Right atrium auricular region (tissue), 2 donors: ENCODE results near the gene TMCO6. TPM values are rescaled to one million over a fixed set of nuclear protein-coding genes. Genes with fewer than 3 reads are reported as not detected.
"Not testable (repeated sequence)": the region's sequence is repeated elsewhere in the genome, so short reads cannot be mapped to it uniquely, and the experiment has no call there.

Experiments used
- DNase-seq: peaks from one replicate; pipeline ENCODE4 v3.0.0-alpha.2; 2019; ENCODE audit warnings: low spot score
- H3K27ac ChIP-seq, 2 donors: fragments of 200-600 bp; sonication (generic); 1 replicate in 1 of 2; 2 replicates in 1 of 2; pipeline ENCODE4 v1.5.1; 2016 to 2019
- H3K27me3 ChIP-seq, 2 donors: fragments of 200-600 bp; sonication (generic); one replicate each; pipeline versions ENCODE4 v1.5.1 to v1.6.0; 2017 to 2019
- H3K36me3 ChIP-seq: fragments of 200-600 bp; sonication (generic); one replicate; pipeline ENCODE4 v1.5.1; 2016
- H3K4me1 ChIP-seq, 2 donors: fragments of 200-600 bp; sonication (generic); one replicate each; pipeline versions ENCODE4 v1.5.1 to v1.6.0; 2017 to 2019
- H3K4me3 ChIP-seq, 2 donors: fragments of 200-600 bp; sonication (generic); 1 replicate in 1 of 2; 2 replicates in 1 of 2; pipeline ENCODE4 v1.5.1; 2017 to 2019; ENCODE audit warnings: mild to moderate bottlenecking in 1 of 2, moderate library complexity in 1 of 2
- H3K9me3 ChIP-seq, 2 donors: fragments of 200-600 bp; sonication (generic); one replicate each; pipeline ENCODE4 v1.5.1; 2019
- total RNA-seq, 2 donors: library from RNA; depleted of rRNA; stranded (reverse); fragments of >200 nt; gene quantifications; one replicate each; pipeline ENCODE4 v1.1.0, GENCODE V29; 2016
- TF ChIP-seq, protein P1 (sequence below), 2 donors: fragments of 200-600 bp; sonication (generic); IDR thresholded peaks; one replicate each; pipeline ENCODE4 v1.5.1; 2019; ENCODE audit warnings: antibody characterized with exemption in 2 of 2

The TMCO6 gene
- total RNA-seq, 2 donors from 2014 or later: 10.6 to 26.0 TPM

DNA sequence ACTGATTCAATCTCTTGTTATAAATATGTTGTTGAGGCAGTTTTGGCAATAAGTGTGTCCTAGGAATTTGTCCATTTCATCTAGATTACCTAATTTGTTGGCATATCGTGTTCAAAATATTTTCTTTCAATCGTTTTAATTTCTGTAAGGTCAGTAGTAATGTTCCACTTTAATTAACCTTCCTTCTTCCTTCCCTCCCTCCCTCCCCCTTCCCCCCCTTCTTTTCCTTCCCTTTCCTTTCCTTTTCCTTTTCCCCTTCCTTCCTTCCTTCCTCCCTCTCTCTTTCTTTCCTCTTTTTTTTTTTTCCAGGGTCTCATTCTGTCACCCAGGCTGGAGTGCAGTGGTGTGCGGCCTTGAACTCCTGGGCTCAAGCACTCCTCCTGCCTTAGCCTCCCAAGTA lies 33.4 kb upstream of the TMCO6 start:
- H3K27ac ChIP-seq: no peak overlapping the region
- no peaks in the 10 kb centered on the region for H3K4me1 ChIP-seq
- no peaks in the 10 kb centered on the region for H3K36me3 ChIP-seq
- DNase-seq: no peak
- H3K4me3 ChIP-seq: no peak overlapping the region
- H3K9me3 ChIP-seq: no peaks in the 10 kb centered on the region
- H3K27me3 ChIP-seq: no peaks in the 10 kb centered on the region
- TF ChIP-seq, protein P1, sequence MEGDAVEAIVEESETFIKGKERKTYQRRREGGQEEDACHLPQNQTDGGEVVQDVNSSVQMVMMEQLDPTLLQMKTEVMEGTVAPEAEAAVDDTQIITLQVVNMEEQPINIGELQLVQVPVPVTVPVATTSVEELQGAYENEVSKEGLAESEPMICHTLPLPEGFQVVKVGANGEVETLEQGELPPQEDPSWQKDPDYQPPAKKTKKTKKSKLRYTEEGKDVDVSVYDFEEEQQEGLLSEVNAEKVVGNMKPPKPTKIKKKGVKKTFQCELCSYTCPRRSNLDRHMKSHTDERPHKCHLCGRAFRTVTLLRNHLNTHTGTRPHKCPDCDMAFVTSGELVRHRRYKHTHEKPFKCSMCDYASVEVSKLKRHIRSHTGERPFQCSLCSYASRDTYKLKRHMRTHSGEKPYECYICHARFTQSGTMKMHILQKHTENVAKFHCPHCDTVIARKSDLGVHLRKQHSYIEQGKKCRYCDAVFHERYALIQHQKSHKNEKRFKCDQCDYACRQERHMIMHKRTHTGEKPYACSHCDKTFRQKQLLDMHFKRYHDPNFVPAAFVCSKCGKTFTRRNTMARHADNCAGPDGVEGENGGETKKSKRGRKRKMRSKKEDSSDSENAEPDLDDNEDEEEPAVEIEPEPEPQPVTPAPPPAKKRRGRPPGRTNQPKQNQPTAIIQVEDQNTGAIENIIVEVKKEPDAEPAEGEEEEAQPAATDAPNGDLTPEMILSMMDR (IDR thresholded peaks at IDR 0.05): no peak

GRCh38 chr5:140607031-140607430 lies 32.2 kb upstream of the TMCO6 start:
- TF ChIP-seq, protein P1 (IDR thresholded peaks at IDR 0.05): no peak
- no peaks in the 10 kb centered on the region for H3K9me3 ChIP-seq
- H3K27ac ChIP-seq: no peak overlapping the region
- no peaks in the 10 kb centered on the region for H3K4me1 ChIP-seq
- no peak overlapping the region for H3K4me3 ChIP-seq
- no peaks in the 10 kb centered on the region for H3K27me3 ChIP-seq
- no peaks in the 10 kb centered on the region for H3K36me3 ChIP-seq
- DNase-seq: no peak

DNA sequence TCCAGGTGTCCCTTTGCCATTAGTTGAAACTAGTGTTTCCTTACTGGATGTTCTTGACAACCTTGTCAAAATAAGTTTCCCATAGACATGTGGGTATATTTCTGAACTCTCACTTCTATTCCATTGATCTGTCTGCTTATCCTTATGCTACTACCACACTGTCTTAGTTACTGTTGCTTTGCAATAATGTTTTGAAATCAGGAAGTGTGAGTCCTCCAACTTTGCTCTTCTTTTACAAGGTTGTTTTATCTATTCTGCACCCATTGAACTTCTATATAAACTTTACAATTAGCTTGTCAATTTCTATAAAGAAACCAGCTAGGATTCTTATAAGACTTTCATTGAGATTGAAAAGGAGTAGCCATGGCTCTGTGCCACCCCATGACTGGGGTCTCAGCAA lies 30.5 kb upstream of the TMCO6 start:
- Histone ChIP-seq H3K27me3 (no peaks in the 10 kb centered on the region), H3K27ac (peak overlapping the region in 1 of 2 donors; percentile 38), H3K36me3 (no peaks in the 10 kb centered on the region), H3K4me1 (no peaks in the 10 kb centered on the region), H3K4me3 (no peak overlapping the region), H3K9me3 (no peaks in the 10 kb centered on the region)
- no peak for DNase-seq
- TF ChIP-seq, protein P1 (IDR thresholded peaks at IDR 0.05): no peak

GRCh38 chr5:140609126-140609525 lies 30.1 kb upstream of the TMCO6 start:
- no peaks in the 10 kb centered on the region for H3K27me3 ChIP-seq
- H3K36me3 ChIP-seq: no peaks in the 10 kb centered on the region
- H3K4me3 ChIP-seq: no peak overlapping the region
- no peak for DNase-seq
- TF ChIP-seq, protein P1 (IDR thresholded peaks at IDR 0.05): no peak
- peak overlapping the region; percentile 13 to 38 for H3K27ac ChIP-seq
- no peaks in the 10 kb centered on the region for H3K9me3 ChIP-seq
- no peaks in the 10 kb centered on the region for H3K4me1 ChIP-seq

DNA sequence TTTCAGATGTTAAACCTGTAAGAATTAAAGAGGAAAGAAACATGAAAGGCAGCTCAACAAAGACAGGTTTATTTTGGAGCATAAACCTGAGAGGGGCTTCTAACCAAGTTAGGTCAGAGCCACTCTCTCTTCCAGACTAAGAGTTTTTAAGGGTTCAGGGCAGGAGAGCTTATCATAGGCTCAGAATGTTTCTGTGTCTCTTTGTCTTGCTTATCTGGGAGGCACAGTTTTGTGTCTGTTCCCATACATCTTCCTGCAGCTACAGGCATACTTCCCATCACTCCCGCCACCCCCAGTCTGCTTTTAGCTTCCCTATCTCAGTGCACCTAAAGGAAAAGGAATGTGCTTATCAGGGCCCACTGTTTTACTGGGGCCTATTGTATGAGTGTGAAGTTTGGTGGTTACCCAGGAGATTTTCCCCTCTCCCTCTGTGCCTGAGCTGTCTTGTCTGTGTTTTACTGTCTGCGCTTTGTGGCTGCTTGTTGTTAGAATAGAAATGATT lies 28.2 kb upstream of the TMCO6 start:
- TF ChIP-seq, protein P1 (IDR thresholded peaks at IDR 0.05): no peak
- H3K4me1 ChIP-seq: no peaks in the 10 kb centered on the region

DNA sequence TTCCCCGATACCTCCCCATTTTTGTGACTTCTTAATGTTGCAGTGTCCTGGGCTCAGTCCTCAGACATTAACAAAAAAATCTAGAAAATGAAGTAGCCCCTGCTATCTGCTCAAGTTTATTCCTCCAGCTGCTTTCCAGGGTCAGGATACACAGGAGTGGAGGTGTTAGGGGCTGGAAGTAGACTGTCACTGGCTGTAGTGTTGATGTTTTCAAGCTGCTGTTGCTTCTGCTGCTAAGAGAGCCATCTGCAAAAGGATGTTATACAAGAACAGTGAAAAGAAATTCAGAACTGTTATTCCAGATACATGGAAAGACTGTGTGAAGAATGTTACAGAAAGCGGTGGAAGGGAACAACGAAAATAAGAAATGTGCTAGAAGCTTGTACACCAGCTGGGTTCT lies 16.9 kb upstream of the TMCO6 start:
- Histone ChIP-seq H3K27ac (no peak overlapping the region), H3K4me3 (no peak overlapping the region), H3K27me3 (no peaks in the 10 kb centered on the region), H3K9me3 (no peaks in the 10 kb centered on the region), H3K36me3 (no peaks in the 10 kb centered on the region), H3K4me1 (no peaks in the 10 kb centered on the region)
- no peak for DNase-seq
- TF ChIP-seq, protein P1 (IDR thresholded peaks at IDR 0.05): no peak

More for the DNA sequence above, 28.2 kb upstream of the TMCO6 start:
- no peak overlapping the region for H3K27ac ChIP-seq
- DNase-seq: no peak
- no peaks in the 10 kb centered on the region for H3K27me3 ChIP-seq
- H3K9me3 ChIP-seq: no peaks in the 10 kb centered on the region
- no peak overlapping the region for H3K4me3 ChIP-seq
- no peaks in the 10 kb centered on the region for H3K36me3 ChIP-seq

DNA sequence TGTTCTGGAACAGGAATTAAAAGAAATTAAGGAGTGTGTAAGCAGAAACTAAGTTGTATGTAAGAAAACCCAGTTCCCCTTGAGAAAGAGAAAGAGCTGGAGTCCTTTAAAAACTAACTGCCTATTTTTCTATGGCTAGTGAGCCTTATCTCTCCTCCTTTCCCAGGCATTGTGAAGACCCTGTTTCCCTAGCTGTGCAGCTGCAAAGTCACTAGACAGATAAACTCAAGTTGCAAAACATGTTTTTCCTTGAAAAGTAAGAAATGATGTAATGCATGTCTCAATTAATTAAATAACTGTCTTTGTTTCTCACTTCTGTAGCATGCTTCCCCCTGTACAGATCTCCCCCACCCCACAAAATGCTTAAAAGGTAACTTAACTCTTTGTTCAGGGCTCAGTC lies 16.2 kb upstream of the TMCO6 start:
- not testable (repeated sequence) for H3K36me3 ChIP-seq, DNase-seq, H3K27ac ChIP-seq, H3K9me3 ChIP-seq, H3K4me3 ChIP-seq, H3K27me3 ChIP-seq, H3K4me1 ChIP-seq

DNA sequence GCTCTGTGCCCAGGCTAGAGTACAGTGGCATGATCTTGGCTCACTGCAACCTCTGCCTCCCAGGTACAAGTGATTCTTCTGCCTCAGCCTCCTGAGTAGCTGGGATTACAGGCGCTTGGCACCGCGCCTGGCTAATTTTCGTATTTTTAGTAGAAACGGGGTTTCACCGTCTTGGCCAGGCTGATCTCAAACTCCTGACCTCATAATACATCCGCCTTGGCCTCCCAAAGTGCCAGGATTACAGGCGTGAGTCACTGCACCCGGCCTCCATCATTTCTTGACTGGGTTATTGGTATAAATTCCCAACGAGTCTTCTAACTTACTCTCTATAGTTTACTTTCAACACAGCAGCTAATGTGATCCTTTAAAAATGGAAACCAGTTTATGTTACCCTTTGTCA lies 14.4 kb upstream of the TMCO6 start:
- not testable (repeated sequence) for H3K4me1 ChIP-seq, H3K27ac ChIP-seq, H3K4me3 ChIP-seq, H3K27me3 ChIP-seq, H3K9me3 ChIP-seq, H3K36me3 ChIP-seq
- DNase-seq: peak; percentile 38
